RWPE2 (cell line): ENCODE measurements around the gene NAV2.
A peak's percentile ranks its signal among the peaks of the same experiment; 100 is the strongest.

Experiments used
- ATAC-seq: fragments of 200-7000 bp; cut with Tn5 transposase; 3 replicates; pipeline ENCODE4 v1.9.1; 2021; ENCODE audit warnings: low read depth
- DNase-seq: peaks from one replicate; pipeline ENCODE4 v3.0.0-alpha.2; 2020; ENCODE audit warnings: low spot score
- H3K27ac ChIP-seq: fragments of 450-650 bp; 2 replicates; pipeline ENCODE4 v1.5.1; 2017; ENCODE audit warnings: mild to moderate bottlenecking; ENCODE audit not compliant: poor library complexity, severe bottlenecking
- H3K27me3 ChIP-seq: fragments of 250-450 bp; sonication (Bioruptor Pico); 2 replicates; pipeline ENCODE4 v1.5.1; 2021; ENCODE audit warnings: mild to moderate bottlenecking, moderate library complexity; ENCODE audit not compliant: insufficient read depth, poor library complexity, severe bottlenecking
- H3K36me3 ChIP-seq: fragments of 250-450 bp; sonication (Bioruptor Pico); 2 replicates; pipeline ENCODE4 v1.5.1; 2020; ENCODE audit warnings: low read depth, mild to moderate bottlenecking, moderate library complexity
- H3K4me1 ChIP-seq: fragments of 250-450 bp; sonication (Bioruptor Pico); 2 replicates; pipeline ENCODE4 v1.5.1; 2021; ENCODE audit warnings: mild to moderate bottlenecking, moderate library complexity; ENCODE audit not compliant: insufficient read depth, poor library complexity, severe bottlenecking
- H3K4me3 ChIP-seq: fragments of 250-450 bp; sonication (Bioruptor Pico); 2 replicates; pipeline ENCODE4 v1.5.1; 2021; ENCODE audit warnings: mild to moderate bottlenecking, moderate library complexity; ENCODE audit not compliant: severe bottlenecking
- H3K9me3 ChIP-seq: fragments of 250-450 bp; sonication (Bioruptor Pico); 2 replicates; pipeline ENCODE4 v1.5.1; 2021; ENCODE audit warnings: mild to moderate bottlenecking, moderate library complexity; ENCODE audit not compliant: severe bottlenecking
- CTCF ChIP-seq: fragments of 450-650 bp; IDR thresholded peaks from one replicate; pipeline ENCODE4 v1.5.1; 2017; ENCODE audit warnings: mild to moderate bottlenecking, moderate library complexity; ENCODE audit not compliant: poor library complexity, severe bottlenecking

Gene NAV2

GRCh38 chr11:20025332-20025840 is 312.7 kb downstream of the NAV2 start:
- no peak for DNase-seq
- Histone ChIP-seq H3K27me3 (no peaks in the 10 kb centered on the region), H3K36me3 (no peaks in the 10 kb centered on the region), H3K27ac (peak overlapping the region; percentile 89), H3K9me3 (no peaks in the 10 kb centered on the region), H3K4me3 (no peak overlapping the region), H3K4me1 (peaks cover 45% of the 10 kb centered on the region)
- no peak for TF ChIP-seq CTCF
- no peak for ATAC-seq

GRCh38 chr11:20026629-20027555 is 314.3 kb downstream of the NAV2 start:
- peak; percentile 85 for DNase-seq
- H3K27ac ChIP-seq, result peak overlapping the region; percentile 89
- H3K4me3 ChIP-seq, result peak overlapping the region; percentile 3
- ATAC-seq, result peak; percentile 76
- TF ChIP-seq CTCF, result no peak
- H3K4me1 ChIP-seq, result peaks cover 57% of the 10 kb centered on the region
- H3K36me3 ChIP-seq, result no peaks in the 10 kb centered on the region
- H3K9me3 ChIP-seq, result no peaks in the 10 kb centered on the region
- no peaks in the 10 kb centered on the region for H3K27me3 ChIP-seq

GRCh38 chr11:20027556-20028013 is 314.9 kb downstream of the NAV2 start:
- Histone ChIP-seq H3K4me3 (peak overlapping the region; percentile 3), H3K27me3 (no peaks in the 10 kb centered on the region), H3K36me3 (no peaks in the 10 kb centered on the region), H3K27ac (peak overlapping the region; percentile 89), H3K4me1 (peaks cover 58% of the 10 kb centered on the region), H3K9me3 (no peaks in the 10 kb centered on the region)
- DNase-seq (no peak), ATAC-seq (peak; percentile 34; the same call in 2 of the 3 replicates)
- no peak for TF ChIP-seq CTCF

GRCh38 chr11:20029193-20029592 is 316.6 kb downstream of the NAV2 start:
- Histone ChIP-seq H3K27ac (peak overlapping the region; percentile 89), H3K4me3 (no peak overlapping the region), H3K9me3 (no peaks in the 10 kb centered on the region), H3K27me3 (no peaks in the 10 kb centered on the region), H3K4me1 (peaks cover 64% of the 10 kb centered on the region), H3K36me3 (no peaks in the 10 kb centered on the region)
- ATAC-seq, result no peak
- TF ChIP-seq CTCF, result no peak
- no peak for DNase-seq

- Histone ChIP-seq H3K27ac (peak overlapping the region; percentile 61), H3K9me3 (no peaks in the 10 kb centered on the region), H3K4me1 (peaks cover 63% of the 10 kb centered on the region), H3K36me3 (no peaks in the 10 kb centered on the region), H3K27me3 (no peaks in the 10 kb centered on the region), H3K4me3 (no peak overlapping the region)
- ATAC-seq (no peak), DNase-seq (no peak)
- no peak for TF ChIP-seq CTCF
These were observed 317.8 kb downstream of the NAV2 start for GRCh38 chr11:20030472-20030871.
